Urinary bladder (tissue), 4 donors: ENCODE measurements around the gene CLPX. TPM values are rescaled to one million over a fixed set of nuclear protein-coding genes. Genes with fewer than 3 reads are reported as not detected.
A peak's percentile ranks its signal among the peaks of the same experiment; 100 is the strongest.
"Not testable (repeated sequence)": the region's sequence is repeated elsewhere in the genome, so short reads cannot be mapped to it uniquely, and the experiment has no call there.

ENCODE experiments used
- DNase-seq: peaks from one replicate; pipeline ENCODE4 v3.0.0-alpha.2; 2015; ENCODE audit errors: extremely low spot score
- H3K27ac ChIP-seq: one replicate; pipeline ENCODE4 v1.5.1; 2013; ENCODE audit warnings: low read depth, mild to moderate bottlenecking, moderate library complexity
- H3K36me3 ChIP-seq: one replicate; pipeline ENCODE4 v1.6.1; 2013; ENCODE audit warnings: mild to moderate bottlenecking, moderate library complexity; ENCODE audit not compliant: insufficient read depth
- H3K4me1 ChIP-seq: one replicate; pipeline ENCODE4 v1.6.1; 2013; ENCODE audit warnings: mild to moderate bottlenecking, moderate library complexity; ENCODE audit not compliant: insufficient read depth
- H3K4me3 ChIP-seq: one replicate; pipeline ENCODE4 v1.5.1; 2013; ENCODE audit warnings: low read depth, low read length
- WGBS: extraction: QIAGEN DNeasy Blood & Tissue Kit; methylation state at CpG from one replicate; pipeline ENCODE4 v1.1.7; 2013; 5-methylcytosine and 5-hydroxymethylcytosine counted together
- polyA plus RNA-seq: library from polyadenylated mRNA; stranded (reverse); fragments of 200-250 nt; gene quantifications from one replicate; pipeline ENCODE4 v1.2.3, GENCODE V29; 2013
- total RNA-seq: library from RNA; depleted of rRNA; stranded (reverse); fragments of >200 nt; gene quantifications from one replicate; pipeline ENCODE4 v1.2.3, GENCODE V29; 2014
- donor health status: healthy with polysubstance abuse.
- donor health status: healthy.

CLPX gene
- total RNA-seq (73.6 TPM), polyA plus RNA-seq (24.9 TPM)

GRCh38 chr15:65184868-65185717 is at the start of gene CLPX:
Gene CLPX, minus strand, starts transcription at chr15:65185342. Its CDS starts 189 bp downstream, at chr15:65185153.
- under 1% methylated on average over 68 of the region's 70 CpGs for WGBS
- DNase-seq, result peak; percentile 74
- Histone ChIP-seq H3K4me3 (peak within 1 kb of the TSS; percentile 85), H3K27ac (peak within 1 kb of the TSS; percentile 91), H3K4me1 (peaks cover 1% of the 10 kb centered on the region), H3K36me3 (no peaks in the 10 kb centered on the region)

GRCh38 chr15:65233696-65234095 is 48.6 kb upstream of the CLPX start:
- H3K27ac ChIP-seq, result no peak overlapping the region
- no peaks in the 10 kb centered on the region for H3K4me1 ChIP-seq
- 67% methylated on average over 5 of the region's 5 CpGs for WGBS
- no peak for DNase-seq
- no peak overlapping the region for H3K4me3 ChIP-seq
- no peaks in the 10 kb centered on the region for H3K36me3 ChIP-seq

- Histone ChIP-seq H3K27ac (no peak overlapping the region), H3K36me3 (no peaks in the 10 kb centered on the region), H3K4me3 (no peak overlapping the region), H3K4me1 (no peaks in the 10 kb centered on the region)
- WGBS, result 79% methylated on average over 3 of the region's 3 CpGs
- DNase-seq, result no peak
Measured at GRCh38 chr15:65232520-65232919, 47.4 kb upstream of the CLPX start.

GRCh38 chr15:65231306-65231705 is 46.2 kb upstream of the CLPX start:
- no peaks in the 10 kb centered on the region for H3K4me1 ChIP-seq
- no peak for DNase-seq
- no peaks in the 10 kb centered on the region for H3K36me3 ChIP-seq
- H3K4me3 ChIP-seq, result no peak overlapping the region
- WGBS, result 90% methylated on average over 10 of the region's 10 CpGs
- H3K27ac ChIP-seq, result no peak overlapping the region

GRCh38 chr15:65226901-65227300 is 41.8 kb upstream of the CLPX start:
- not testable (repeated sequence) for H3K4me1 ChIP-seq, DNase-seq, H3K36me3 ChIP-seq, H3K4me3 ChIP-seq, H3K27ac ChIP-seq
- 74% methylated on average over 4 of the region's 10 CpGs for WGBS

GRCh38 chr15:65226221-65226620 is 41.1 kb upstream of the CLPX start:
- 93% methylated on average over 3 of the region's 3 CpGs for WGBS
- no peaks in the 10 kb centered on the region for H3K36me3 ChIP-seq
- no peak overlapping the region for H3K27ac ChIP-seq
- DNase-seq, result no peak
- H3K4me1 ChIP-seq, result no peaks in the 10 kb centered on the region
- H3K4me3 ChIP-seq, result no peak overlapping the region

GRCh38 chr15:65223996-65224395 is 38.9 kb upstream of the CLPX start:
- H3K27ac ChIP-seq, result no peak overlapping the region
- WGBS, result 83% methylated on average over 6 of the region's 6 CpGs
- no peak for DNase-seq
- no peaks in the 10 kb centered on the region for H3K4me1 ChIP-seq
- no peaks in the 10 kb centered on the region for H3K36me3 ChIP-seq
- no peak overlapping the region for H3K4me3 ChIP-seq

- no peak for DNase-seq
- no peak overlapping the region for H3K27ac ChIP-seq
- H3K4me3 ChIP-seq, result no peak overlapping the region
- H3K36me3 ChIP-seq, result no peaks in the 10 kb centered on the region
- 87% methylated on average over 4 of the region's 4 CpGs for WGBS
- H3K4me1 ChIP-seq, result no peaks in the 10 kb centered on the region
Measured at GRCh38 chr15:65222891-65223290, 37.7 kb upstream of the CLPX start.

GRCh38 chr15:65221697-65222096 is 36.6 kb upstream of the CLPX start:
- WGBS, result 96% methylated on average over 2 of the region's 2 CpGs
- no peaks in the 10 kb centered on the region for H3K4me1 ChIP-seq
- no peak for DNase-seq
- no peaks in the 10 kb centered on the region for H3K36me3 ChIP-seq
- H3K4me3 ChIP-seq, result no peak overlapping the region
- H3K27ac ChIP-seq, result no peak overlapping the region

- no peak for DNase-seq
- no peak overlapping the region for H3K27ac ChIP-seq
- 91% methylated on average over 3 of the region's 3 CpGs for WGBS
- H3K4me3 ChIP-seq, result no peak overlapping the region
- H3K4me1 ChIP-seq, result no peaks in the 10 kb centered on the region
- no peaks in the 10 kb centered on the region for H3K36me3 ChIP-seq
Measured at GRCh38 chr15:65219137-65219536, 34.0 kb upstream of the CLPX start.

- WGBS, result 86% methylated on average over 10 of the region's 10 CpGs
- H3K4me3 ChIP-seq, result no peak overlapping the region
- H3K36me3 ChIP-seq, result no peaks in the 10 kb centered on the region
- no peak overlapping the region for H3K27ac ChIP-seq
- no peaks in the 10 kb centered on the region for H3K4me1 ChIP-seq
- no peak for DNase-seq
Measured at GRCh38 chr15:65217526-65218482, 32.7 kb upstream of the CLPX start.

GRCh38 chr15:65215496-65215895 is 30.4 kb upstream of the CLPX start:
- Histone ChIP-seq H3K4me3 (no peak overlapping the region), H3K27ac (no peak overlapping the region), H3K36me3 (no peaks in the 10 kb centered on the region), H3K4me1 (no peaks in the 10 kb centered on the region)
- DNase-seq, result no peak

- H3K4me1 ChIP-seq, result no peaks in the 10 kb centered on the region
- H3K4me3 ChIP-seq, result no peak overlapping the region
- H3K27ac ChIP-seq, result no peak overlapping the region
- 86% methylated on average over 4 of the region's 4 CpGs for WGBS
- DNase-seq, result no peak
- H3K36me3 ChIP-seq, result no peaks in the 10 kb centered on the region
Measured at GRCh38 chr15:65214010-65214409, 28.9 kb upstream of the CLPX start.

GRCh38 chr15:65213241-65213640 is 28.1 kb upstream of the CLPX start:
- Histone ChIP-seq H3K36me3 (no peaks in the 10 kb centered on the region), H3K4me3 (no peak overlapping the region), H3K4me1 (no peaks in the 10 kb centered on the region), H3K27ac (no peak overlapping the region)
- DNase-seq, result no peak
- 58% methylated on average over 2 of the region's 2 CpGs for WGBS
